Ishikawa (cell line): ENCODE results near the gene KRT20.

ENCODE experiments used
- CEBPB ChIP-seq: IDR thresholded peaks from 2 replicates; pipeline ENCODE4 v1.6.1; 2012
- CREB1 ChIP-seq: IDR thresholded peaks from 2 replicates; pipeline ENCODE4 v1.6.1; 2012; ENCODE audit warnings: low read depth
- EGR1 ChIP-seq: IDR thresholded peaks from 2 replicates; pipeline ENCODE4 v1.6.1; 2012
- EP300 ChIP-seq: IDR thresholded peaks from 2 replicates; pipeline ENCODE4 v1.6.1; 2012; ENCODE audit warnings: borderline replicate concordance
- FOXM1 ChIP-seq: IDR thresholded peaks from 2 replicates; pipeline ENCODE4 v1.6.1; 2012; ENCODE audit warnings: low read depth, borderline replicate concordance
- MAX ChIP-seq: IDR thresholded peaks from 2 replicates; pipeline ENCODE4 v1.6.1; 2012
- NFIC ChIP-seq: IDR thresholded peaks from 2 replicates; pipeline ENCODE4 v1.6.1; 2012
- RAD21 ChIP-seq: IDR thresholded peaks from 2 replicates; pipeline ENCODE4 v1.6.1; 2012; ENCODE audit warnings: low read depth
- REST ChIP-seq: IDR thresholded peaks from 2 replicates; pipeline ENCODE4 v1.6.1; 2012; ENCODE audit warnings: low read depth, mild to moderate bottlenecking
- TAF1 ChIP-seq: IDR thresholded peaks from 2 replicates; pipeline ENCODE4 v1.6.1; 2012; ENCODE audit warnings: low read depth, mild to moderate bottlenecking
- TCF12 ChIP-seq: IDR thresholded peaks from 2 replicates; pipeline ENCODE4 v1.6.1; 2012; ENCODE audit warnings: low read depth
- TEAD4 ChIP-seq: IDR thresholded peaks from 2 replicates; pipeline ENCODE4 v1.6.1; 2012
- USF1 ChIP-seq: IDR thresholded peaks from 2 replicates; pipeline ENCODE4 v1.6.1; 2012
- YY1 ChIP-seq: IDR thresholded peaks from 2 replicates; pipeline ENCODE4 v1.6.1; 2012; ENCODE audit warnings: low read depth
- ZBTB7A ChIP-seq: IDR thresholded peaks from 2 replicates; pipeline ENCODE4 v1.6.1; 2012; ENCODE audit warnings: low read depth

KRT20 gene

GRCh38 chr17:40873255-40873654 is 11.8 kb downstream of the KRT20 start:
- TF ChIP-seq EP300 (no peak), USF1 (no peak), EGR1 (no peak), FOXM1 (no peak), MAX (no peak), TEAD4 (no peak), RAD21 (no peak), TCF12 (no peak), CREB1 (no peak), CEBPB (no peak)

GRCh38 chr17:40872416-40872815 is 12.6 kb downstream of the KRT20 start:
- no peak for TF ChIP-seq CEBPB
- no peak for TF ChIP-seq RAD21
- TF ChIP-seq MAX, result no peak
- TF ChIP-seq CREB1, result no peak

- TF ChIP-seq FOXM1 (no peak), YY1 (no peak), TAF1 (no peak), TEAD4 (no peak), RAD21 (no peak), CREB1 (no peak), USF1 (no peak), REST (no peak), CEBPB (no peak)
These were observed 13.7 kb downstream of the KRT20 start for GRCh38 chr17:40871316-40871715.

- TF ChIP-seq USF1 (no peak), MAX (no peak), TAF1 (no peak), YY1 (no peak), EGR1 (no peak), ZBTB7A (no peak), FOXM1 (no peak), NFIC (no peak), REST (no peak), EP300 (no peak)
These were observed 14.9 kb downstream of the KRT20 start for GRCh38 chr17:40870136-40870535.

GRCh38 chr17:40866838-40867237 is 18.2 kb downstream of the KRT20 start, which contains the start of gene KRT12:
TSS of gene KRT12 (minus strand) at chr17:40867223. CDS start at chr17:40867186, 37 bp downstream.
- TF ChIP-seq CREB1 (no peak), EP300 (no peak), EGR1 (no peak), TCF12 (no peak), NFIC (no peak), TAF1 (no peak), ZBTB7A (no peak), RAD21 (no peak), REST (no peak), TEAD4 (no peak), FOXM1 (no peak), YY1 (no peak), USF1 (no peak), MAX (no peak), CEBPB (no peak)
